HepG2 (cell line): ENCODE measurements around the gene KIAA0930. TPM values are rescaled to one million over a fixed set of nuclear protein-coding genes. Genes with fewer than 3 reads are reported as not detected.
"Not testable (repeated sequence)": the region's sequence is repeated elsewhere in the genome, so short reads cannot be mapped to it uniquely, and the experiment has no call there.

Source experiments
- ATAC-seq: fragments of 200-7000 bp; cut with Tn5 transposase; 3 replicates; pipeline ENCODE4 v1.9.1; 2020; ENCODE audit warnings: mild to moderate bottlenecking, moderate library complexity
- BruUV-seq: library from RNA; stranded (reverse); fragments of 400-500 nt; replicated peaks from 2 replicates; lab custom pipeline; 2021; lab: Mats Ljungman, UMichigan
- CTCF ChIA-PET: fragments of 300-600 bp; formaldehyde crosslinking; extraction: SDS; loops from one replicate; lab custom pipeline; 2021; ENCODE audit warnings: low total read pairs, inconsistent platforms, low intra/inter-chr PET ratio; lab: Yijun Ruan, JAX
- POLR2A ChIA-PET: fragments of 350-600 bp; sonication (Branson Sonifier 250); formaldehyde crosslinking; loops from one replicate; lab custom pipeline; 2020; ENCODE audit warnings: antibody characterized with exemption, inconsistent platforms; lab: Yijun Ruan, JAX
- DNase-seq: peaks from one replicate; pipeline ENCODE4 v3.0.0-alpha.2; 2015; ENCODE audit warnings: low spot score
- FAIRE-seq: peaks from 3 replicates; lab custom pipeline; 2011; peaks lifted over from hg19 to GRCh38; lab: Jason Lieb, UNC
- H2AFZ ChIP-seq: one replicate; pipeline ENCODE4 v1.6.1; 2011; ENCODE audit warnings: low read length, inconsistent platforms
- H3K27ac ChIP-seq: fragments of 300-600 bp; 3 replicates; pipeline ENCODE4 v1.8.0; 2011; ENCODE audit warnings: mixed run types, mild to moderate bottlenecking, mixed read lengths, low read length, inconsistent platforms; ENCODE audit not compliant: insufficient read depth; ENCODE audit errors: extremely low read length
- H3K27me3 ChIP-seq, 2 experiments: fragments of 200-600 bp in 1 of 2; 2 replicates in 1 of 2; 3 replicates in 1 of 2; pipeline versions ENCODE4 v1.6.0 to v1.8.0; 2011; ENCODE audit warnings: low read length in 2 of 2, mild to moderate bottlenecking in 2 of 2, moderate library complexity in 2 of 2, inconsistent platforms in 1 of 2; ENCODE audit not compliant: insufficient read depth in 2 of 2, control insufficient read depth in 1 of 2
- H3K36me3 ChIP-seq, 2 experiments: fragments of 200-600 bp in 1 of 2; replicated peaks in 1 of 2; 2 replicates in 1 of 2; 3 replicates in 1 of 2; pipeline versions ENCODE4 v1.5.1 to v1.8.0; 2011; ENCODE audit warnings: low read length in 2 of 2, inconsistent platforms in 1 of 2; ENCODE audit not compliant: insufficient read depth in 2 of 2, control insufficient read depth in 1 of 2
- H3K4me1 ChIP-seq: 2 replicates; pipeline ENCODE4 v1.5.1; 2012; ENCODE audit warnings: low read length, inconsistent platforms; ENCODE audit not compliant: insufficient read depth
- H3K4me2 ChIP-seq: 2 replicates; pipeline ENCODE4 v1.6.0; 2011; ENCODE audit warnings: low read depth, low read length, inconsistent platforms
- H3K4me3 ChIP-seq, 3 experiments: fragments of 200-600 bp in 1 of 3; sonication (generic), shearing (Covaris generic) in 1 of 3; replicated peaks in 1 of 3; 2 replicates each; pipeline ENCODE4 v1.5.1; 2011 to 2016; ENCODE audit warnings: low read length in 3 of 3, inconsistent platforms in 2 of 3, low read depth in 2 of 3, mild to moderate bottlenecking in 2 of 3, control low read depth in 1 of 3, mixed read lengths in 1 of 3; ENCODE audit not compliant: insufficient read depth in 1 of 3
- H3K79me2 ChIP-seq: one replicate; pipeline ENCODE4 v1.6.1; 2011; ENCODE audit warnings: low read length, inconsistent platforms; ENCODE audit not compliant: insufficient read depth
- H3K9ac ChIP-seq: 2 replicates; pipeline ENCODE4 v1.6.0; 2011; ENCODE audit warnings: mild to moderate bottlenecking, low read depth, low read length, inconsistent platforms; ENCODE audit not compliant: insufficient read depth
- H3K9me3 ChIP-seq: 2 replicates; pipeline ENCODE4 v1.5.1; 2012; ENCODE audit warnings: mild to moderate bottlenecking, low read length
- H4K20me1 ChIP-seq: 2 replicates; pipeline ENCODE4 v1.6.0; 2011; ENCODE audit warnings: inconsistent platforms, mild to moderate bottlenecking, low read length, moderate library complexity; ENCODE audit not compliant: insufficient read depth
- FOXP1 ChIP-seq, 2 experiments: fragments of 450-650 bp in 1 of 2; IDR thresholded peaks; 2 replicates each; pipeline ENCODE4 v1.6.1; 2017 to 2018; ENCODE audit warnings: antibody characterized with exemption in 1 of 2
- FOXP4 ChIP-seq: sonication (generic); formaldehyde crosslinking; IDR thresholded peaks from 2 replicates; pipeline ENCODE4 v1.4.0; 2020; ENCODE audit warnings: missing genetic modification reagents
- PAXIP1 ChIP-seq: sonication (generic); formaldehyde crosslinking; conservative IDR thresholded peaks from 2 replicates; pipeline ENCODE4 v1.4.0; 2020; ENCODE audit warnings: mild to moderate bottlenecking, missing genetic modification reagents, moderate library complexity
- ZFX ChIP-seq: sonication (generic); formaldehyde crosslinking; IDR thresholded peaks from 2 replicates; pipeline ENCODE4 v1.4.0; 2020; ENCODE audit warnings: mild to moderate bottlenecking, low read depth, missing genetic modification reagents, moderate library complexity
- ZNF770 ChIP-seq: sonication (generic); formaldehyde crosslinking; IDR thresholded peaks from 2 replicates; pipeline ENCODE4 v1.5.0; 2020; ENCODE audit warnings: mild to moderate bottlenecking, missing genetic modification reagents
- WGBS: methylation state at CpG from one replicate; pipeline ENCODE4 v1.1.6; 2017; ENCODE audit warnings: low lambda C conversion rate; 5-methylcytosine and 5-hydroxymethylcytosine counted together
- in situ Hi-C: cut with HindIII; loops from 2 replicates; pipeline ENCODE4 v1.10.0; 2017; ENCODE audit warnings: low pct_unique_long_range_greater_than_20kb; ENCODE audit not compliant: extremely low pct_ligation_motif_present
- intact Hi-C: fragments of 100-400 bp; cut with micrococcal nuclease; formaldehyde crosslinking; loops from one replicate; pipeline ENCODE4 v1.10.0; 2022; ENCODE audit not compliant: unreplicated experiment
- polyA plus RNA-seq, 8 experiments: library from polyadenylated mRNA; depleted of rRNA in 3 of 8; stranded (reverse) in 7 of 8; unstranded in 1 of 8; fragments of >200 nt; fragmentation: Illumina TruSeq in 4 of 8; extraction: Trizol in 4 of 8; gene quantifications; 2 replicates each; pipeline versions ENCODE4 v1.2.1 to v1.2.3, GENCODE V29; 2011 to 2016; ENCODE audit warnings: low read depth in 4 of 8, missing spikeins in 1 of 8, mixed read lengths in 1 of 8; ENCODE audit not compliant: insufficient read depth in 1 of 8
- total RNA-seq, 5 experiments: library from RNA; depleted of rRNA; stranded (reverse); fragments of >200 nt; fragmentation: Illumina TruSeq; extraction: Trizol; gene quantifications; 2 replicates each; pipeline ENCODE4 v1.2.3, GENCODE V29; 2016; ENCODE audit warnings: low read depth in 1 of 5

The KIAA0930 gene
- total and polyA plus RNA-seq, 2 of the 13 experiments (the other 11 are each of a cell fraction or from before 2014, with no cell fraction given), result 27.0 to 38.2 TPM

- H2AFZ ChIP-seq; H3K27me3 ChIP-seq; H3K4me3 ChIP-seq; ATAC-seq; FAIRE-seq; H3K79me2 ChIP-seq; H3K36me3 ChIP-seq; H3K9me3 ChIP-seq; CTCF ChIA-PET; H4K20me1 ChIP-seq; H3K4me2 ChIP-seq; POLR2A ChIA-PET; in situ Hi-C loops; BruUV-seq; DNase-seq; H3K9ac ChIP-seq; TF ChIP-seq FOXP1 (CRISPR knock-in tag; IDR thresholded peaks at IDR 0.05): not testable (repeated sequence)
- TF ChIP-seq ZFX (CRISPR knock-in tag), result 0 out of 2 replicates have a peak, but pooled peaks have one; percentile 15
- TF ChIP-seq ZNF770 (CRISPR knock-in tag), result peak; percentile 97
- TF ChIP-seq FOXP1 (IDR thresholded peaks at IDR 0.05), result 0 out of 2 replicates have a peak, but pooled peaks have one; percentile 10
- TF ChIP-seq PAXIP1 (CRISPR knock-in tag), result 0 out of 2 replicates have a peak, but pooled peaks have one; percentile 19
- TF ChIP-seq FOXP4 (CRISPR knock-in tag), result peak; percentile 25; the same call in 1 of the 2 replicates
- Histone ChIP-seq H3K4me1 (peaks cover 99% of the 10 kb centered on the region), H3K27ac (peak overlapping the region; percentile 98)
- WGBS, result 74% methylated on average over 7 of the region's 7 CpGs
- intact Hi-C loops, result loop anchor here (2.0 kb wide), 1 partner anchor 31 kb away; the partner anchor contains the start of gene FAM118A
Observed at GRCh38 chr22:45277720-45278119, 37.0 kb upstream of the KIAA0930 start.
